HepG2 (cell line): ENCODE results near the gene EIF4G2. TPM values are rescaled to one million over a fixed set of nuclear protein-coding genes. Genes with fewer than 3 reads are reported as not detected.

Source experiments
- AHDC1 ChIP-seq: sonication (generic); formaldehyde crosslinking; IDR thresholded peaks from 2 replicates; pipeline ENCODE4 v1.5.1; 2020; ENCODE audit warnings: mild to moderate bottlenecking, missing genetic modification reagents, borderline replicate concordance
- CHCHD3 ChIP-seq: sonication (generic); formaldehyde crosslinking; IDR thresholded peaks from 2 replicates; pipeline ENCODE4 v1.8.0; 2022; ENCODE audit warnings: mild to moderate bottlenecking, missing genetic modification reagents, moderate library complexity
- CREB3 ChIP-seq: sonication (generic); formaldehyde crosslinking; IDR thresholded peaks from 2 replicates; pipeline ENCODE4 v1.5.0; 2020; ENCODE audit warnings: missing genetic modification reagents
- HDAC2 ChIP-seq: sonication (generic); formaldehyde crosslinking; IDR thresholded peaks from 2 replicates; pipeline ENCODE4 v1.4.0; 2020; ENCODE audit warnings: missing genetic modification reagents
- KDM6A ChIP-seq: IDR thresholded peaks from 2 replicates; pipeline ENCODE4 v1.6.1; 2016; ENCODE audit warnings: low read depth
- MED13 ChIP-seq: sonication (generic); formaldehyde crosslinking; IDR thresholded peaks from 2 replicates; pipeline ENCODE4 v1.5.0; 2020; ENCODE audit warnings: missing genetic modification reagents
- RAD51 ChIP-seq: fragments of 450-650 bp; IDR thresholded peaks from 2 replicates; pipeline ENCODE4 v1.6.1; 2016; ENCODE audit warnings: borderline replicate concordance
- TFDP1 ChIP-seq: IDR thresholded peaks from 2 replicates; pipeline ENCODE4 v1.6.1; 2016; ENCODE audit warnings: missing compliant biosample characterization, missing genetic modification reagents, borderline replicate concordance
- ZBTB3 ChIP-seq: sonication (generic); formaldehyde crosslinking; IDR thresholded peaks from 2 replicates; pipeline ENCODE4 v1.4.0; 2020; ENCODE audit warnings: low read depth, mild to moderate bottlenecking, moderate library complexity, missing genetic modification reagents, borderline replicate concordance
- ZFY ChIP-seq: sonication (generic); formaldehyde crosslinking; IDR thresholded peaks from 2 replicates; pipeline ENCODE4 v1.4.0; 2020; ENCODE audit warnings: missing genetic modification reagents
- ZNF121 ChIP-seq: sonication (generic); formaldehyde crosslinking; IDR thresholded peaks from 2 replicates; pipeline ENCODE4 v1.5.0; 2020; ENCODE audit warnings: mild to moderate bottlenecking, missing genetic modification reagents
- ZNF296 ChIP-seq: sonication (generic); formaldehyde crosslinking; conservative IDR thresholded peaks from 2 replicates; pipeline ENCODE4 v1.5.0; 2020; ENCODE audit warnings: mild to moderate bottlenecking, missing genetic modification reagents
- ZNF335 ChIP-seq: sonication (generic); formaldehyde crosslinking; IDR thresholded peaks from 2 replicates; pipeline ENCODE4 v1.4.0; 2020; ENCODE audit warnings: missing genetic modification reagents
- ZNF367 ChIP-seq: sonication (generic); formaldehyde crosslinking; IDR thresholded peaks from 2 replicates; pipeline ENCODE4 v1.4.0; 2020; ENCODE audit warnings: missing genetic modification reagents, borderline replicate concordance
- ZNF451 ChIP-seq: sonication (generic); formaldehyde crosslinking; IDR thresholded peaks from 2 replicates; pipeline ENCODE4 v1.5.0; 2020; ENCODE audit warnings: mild to moderate bottlenecking, missing genetic modification reagents
- ZNF746 ChIP-seq: sonication (generic); formaldehyde crosslinking; IDR thresholded peaks from 2 replicates; pipeline ENCODE4 v1.8.0; 2022; ENCODE audit warnings: mild to moderate bottlenecking, missing genetic modification reagents
- ZSCAN20 ChIP-seq: sonication (generic); formaldehyde crosslinking; IDR thresholded peaks from 2 replicates; pipeline ENCODE4 v1.4.0; 2020; ENCODE audit warnings: missing genetic modification reagents, mild to moderate bottlenecking, borderline replicate concordance
- polyA plus RNA-seq, 8 experiments: library from polyadenylated mRNA; depleted of rRNA in 3 of 8; stranded (reverse) in 7 of 8; unstranded in 1 of 8; fragments of >200 nt; fragmentation: Illumina TruSeq in 4 of 8; extraction: Trizol in 4 of 8; gene quantifications; 2 replicates each; pipeline versions ENCODE4 v1.2.1 to v1.2.3, GENCODE V29; 2011 to 2016; ENCODE audit warnings: low read depth in 4 of 8, missing spikeins in 1 of 8, mixed read lengths in 1 of 8; ENCODE audit not compliant: insufficient read depth in 1 of 8
- total RNA-seq, 5 experiments: library from RNA; depleted of rRNA; stranded (reverse); fragments of >200 nt; fragmentation: Illumina TruSeq; extraction: Trizol; gene quantifications; 2 replicates each; pipeline ENCODE4 v1.2.3, GENCODE V29; 2016; ENCODE audit warnings: low read depth in 1 of 5

EIF4G2 gene
- total and polyA plus RNA-seq, 2 of the 13 experiments (the other 11 are each of a cell fraction or from before 2014, with no cell fraction given), result 362 to 546 TPM

GRCh38 chr11:10792385-10793068 lies 16.2 kb downstream of the EIF4G2 start (continued):
- no peak for TF ChIP-seq AHDC1 (CRISPR knock-in tag)
- peak; percentile 18; the same call in 1 of the 2 replicates for TF ChIP-seq ZFY (CRISPR knock-in tag)
- TF ChIP-seq ZNF451, result peak; percentile 91
- TF ChIP-seq ZNF335 (CRISPR knock-in tag), result 0 out of 2 replicates have a peak, but pooled peaks have one; percentile 46
- TF ChIP-seq KDM6A, result no peak
- TF ChIP-seq ZNF296 (CRISPR knock-in tag), result no peak
- TF ChIP-seq ZNF121 (CRISPR knock-in tag), result peak; percentile 43; the same call in 1 of the 2 replicates
- peak; percentile 61 for TF ChIP-seq HDAC2 (CRISPR knock-in tag)
- TF ChIP-seq ZSCAN20, result no peak
- no peak for TF ChIP-seq CHCHD3 (CRISPR knock-in tag)
- TF ChIP-seq ZNF367, result no peak
- TF ChIP-seq RAD51, result no peak
- TF ChIP-seq MED13 (CRISPR knock-in tag), result no peak
- TF ChIP-seq CREB3 (CRISPR knock-in tag), result no peak
- TF ChIP-seq TFDP1 (CRISPR knock-in tag), result no peak
- no peak for TF ChIP-seq ZBTB3 (CRISPR knock-in tag)
- no peak for TF ChIP-seq ZNF746 (CRISPR knock-in tag)
